Adrenal gland (tissue), 12 donors: ENCODE results near the gene LYRM1. TPM values are rescaled to one million over a fixed set of nuclear protein-coding genes. Genes with fewer than 3 reads are reported as not detected.
A peak's percentile ranks its signal among the peaks of the same experiment; 100 is the strongest.
"Not testable (repeated sequence)": the region's sequence is repeated elsewhere in the genome, so short reads cannot be mapped to it uniquely, and the experiment has no call there.

Experiments used
- DNase-seq, 7 donors: peaks; one replicate each; pipeline ENCODE4 v3.0.0-alpha.2; 2019 to 2020
- H3K27ac ChIP-seq, 5 donors: fragments of 200-600 bp; sonication (generic) in 4 of 5; 1 replicate in 3 of 5; 2 replicates in 2 of 5; pipeline versions ENCODE4 v1.5.1 to v1.8.0; 2016 to 2020; ENCODE audit warnings: mild to moderate bottlenecking in 1 of 5
- H3K27me3 ChIP-seq: fragments of 200-600 bp; 2 replicates; pipeline ENCODE4 v1.8.0; 2021
- H3K36me3 ChIP-seq, 2 donors: fragments of 200-600 bp; replicated peaks in 1 of 2; 1 replicate in 1 of 2; 2 replicates in 1 of 2; pipeline versions ENCODE4 v1.5.1 to v1.8.0; 2018 to 2022
- H3K4me1 ChIP-seq, 2 donors: fragments of 200-600 bp; replicated peaks in 1 of 2; 1 replicate in 1 of 2; 2 replicates in 1 of 2; pipeline versions ENCODE4 v1.5.1 to v1.8.0; 2018 to 2021
- H3K4me3 ChIP-seq, 4 donors: fragments of 200-600 bp; sonication (generic) in 3 of 4; one replicate each; pipeline ENCODE4 v1.5.1; 2016 to 2018
- H3K9me3 ChIP-seq, 3 donors: fragments of 200-600 bp; sonication (generic) in 1 of 3; replicated peaks in 1 of 3; 1 replicate in 2 of 3; 2 replicates in 1 of 3; pipeline versions ENCODE4 v1.5.1 to v1.8.0; 2016 to 2021
- CTCF ChIP-seq, 6 experiments: fragments of 450-650 bp in 4 of 6; fragments of 200-600 bp in 2 of 6; sonication (generic) in 1 of 6; IDR thresholded peaks; 1 replicate in 5 of 6; 2 replicates in 1 of 6; pipeline versions ENCODE4 v1.5.1 to v1.8.0; 2016 to 2021; ENCODE audit warnings: antibody characterized with exemption in 6 of 6, mild to moderate bottlenecking in 2 of 6, moderate library complexity in 1 of 6
- POLR2A ChIP-seq, 2 donors: fragments of 450-650 bp; IDR thresholded peaks; one replicate each; pipeline ENCODE4 v1.6.1; 2017; ENCODE audit warnings: antibody characterized with exemption in 2 of 2, mild to moderate bottlenecking in 2 of 2, moderate library complexity in 1 of 2
- WGBS, 4 donors: extraction: QIAGEN DNeasy Blood & Tissue Kit in 2 of 4; methylation state at CpG; one replicate each; pipeline versions ENCODE4 v1.1.5 to v1.1.7; 2013 to 2017; 5-methylcytosine and 5-hydroxymethylcytosine counted together
- intact Hi-C, 2 donors: fragments of 100-400 bp; cut with DNase I; formaldehyde crosslinking; loops; one replicate each; pipeline versions ENCODE4 v1.14.1 to v1.15.0; 2022 to 2023
- polyA plus RNA-seq, 3 donors: library from polyadenylated mRNA; stranded (reverse); fragments of 200-250 nt in 2 of 3; fragments of 350-450 nt in 1 of 3; fragmentation: Illumina TruSeq in 1 of 3; extraction: RNeasy Lipid Tissue Mini Kit (QIAGEN cat#74804) in 1 of 3; gene quantifications; one replicate each; pipeline ENCODE4 v1.2.3, GENCODE V29; 2013 to 2014
- total RNA-seq, 9 donors: library from RNA; depleted of rRNA in 4 of 9; stranded (reverse); fragments of >200 nt in 4 of 9; fragments of 120-200 nt in 1 of 9; fragmentation: NEBNext Ultra II Directional in 1 of 9; extraction: Animal tissue kit (Norgen Biotek cat#: 25700) in 1 of 9; gene quantifications; one replicate each; pipeline versions ENCODE4 v1.1.0 to v1.2.4, GENCODE V29; 2013 to 2023
- donor health status: healthy with polysubstance abuse.
- donor health status: Bipolar disorder and iron deficiency.
- donor health status: DM: yes; HTN: yes; CAD: no.
- donor health status: DM: no; HTN: no; CAD: no.
- donor health status: DM: no; HTN: no; CAD: no.
- donor health status: DM: yes; HTN: yes; CAD: no.

LYRM1 gene
- total and polyA plus RNA-seq, 12 donors = 18.0 to 74.0 (median 38.0) TPM

DNA sequence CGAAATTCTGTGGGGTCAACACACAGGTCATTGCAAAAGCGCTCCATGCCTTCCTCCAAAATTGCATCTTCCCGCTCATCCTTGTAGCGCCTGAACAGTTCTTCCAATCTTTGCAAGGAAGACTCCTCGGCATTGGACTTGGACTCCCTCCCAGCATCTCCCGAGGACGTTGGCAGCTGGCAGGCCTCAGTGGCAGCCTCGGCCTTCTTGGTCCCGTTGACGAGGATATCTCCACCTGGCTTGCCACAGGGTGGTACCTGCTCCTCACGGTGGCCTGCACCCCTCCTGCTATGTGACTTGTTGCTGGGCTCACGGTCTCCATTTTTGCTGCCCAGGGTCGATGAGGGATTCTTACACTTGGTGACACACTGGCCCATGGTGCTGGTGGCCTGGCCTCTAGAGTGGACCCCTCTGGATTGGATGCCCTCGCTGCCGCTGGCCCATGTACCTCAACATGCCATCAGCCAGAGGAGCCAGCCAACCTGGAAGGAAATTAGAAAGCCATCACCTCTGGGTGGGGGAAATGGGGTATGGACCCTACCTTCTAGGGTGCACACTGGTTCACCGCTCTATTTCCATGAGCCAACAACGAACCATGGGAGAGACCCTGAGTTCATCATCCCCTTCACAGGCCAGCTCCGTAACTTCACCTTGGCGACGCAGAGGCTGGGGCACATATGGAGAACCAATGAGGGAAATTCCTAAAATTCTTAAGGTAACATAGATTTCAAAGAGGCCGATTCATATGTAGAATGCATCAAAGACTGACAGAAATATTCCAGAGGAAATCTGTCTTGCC, 38.2 kb upstream of the LYRM1 start:
- TF ChIP-seq POLR2A (IDR thresholded peaks at IDR 0.05) (no peak), CTCF (IDR thresholded peaks at IDR 0.05) (no peak)
- no peaks in the 10 kb centered on the region for H3K9me3 ChIP-seq
- H3K4me3 ChIP-seq = no peak overlapping the region
- 95 to 97% (median 96%) methylated on average over 19 to 21 of the region's 21 CpGs for WGBS, 4 donors
- H3K36me3 ChIP-seq = peaks cover 0 to 34% of the 10 kb centered on the region in 2 donors
- DNase-seq = no peak
- H3K4me1 ChIP-seq = peaks cover 24 to 48% of the 10 kb centered on the region in 2 donors
- no peaks in the 10 kb centered on the region for H3K27me3 ChIP-seq
- intact Hi-C loops = no loop called here
- no peak overlapping the region for H3K27ac ChIP-seq

GRCh38 chr16:20864376-20864775, 36.2 kb upstream of the LYRM1 start:
- intact Hi-C loops, H3K27me3 ChIP-seq, H3K4me3 ChIP-seq, H3K9me3 ChIP-seq, H3K27ac ChIP-seq, DNase-seq: not testable (repeated sequence)
- Histone ChIP-seq H3K36me3 (peaks cover 0 to 30% of the 10 kb centered on the region in 2 donors), H3K4me1 (peaks cover 37 to 63% of the 10 kb centered on the region in 2 donors)
- 84 to 95% (median 90%) methylated on average over 6 of the region's 6 CpGs for WGBS, 4 donors

- H3K4me1 ChIP-seq = peaks cover 48 to 64% of the 10 kb centered on the region in 2 donors
- H3K27ac ChIP-seq = peak overlapping the region; percentile 50 to 85 (median 84)
- no peak for DNase-seq
- 64 to 69% (median 65%) methylated on average over 6 of the region's 6 CpGs for WGBS, 4 donors
- no peaks in the 10 kb centered on the region for H3K27me3 ChIP-seq
- TF ChIP-seq CTCF (IDR thresholded peaks at IDR 0.05) (no peak), POLR2A (IDR thresholded peaks at IDR 0.05) (no peak)
- peaks cover 0 to 18% of the 10 kb centered on the region in 2 donors for H3K36me3 ChIP-seq
- H3K4me3 ChIP-seq = no peak overlapping the region
- no peaks in the 10 kb centered on the region for H3K9me3 ChIP-seq
- intact Hi-C loops = no loop called here
These were observed 35.0 kb upstream of the LYRM1 start for GRCh38 chr16:20865420-20866131.

DNA sequence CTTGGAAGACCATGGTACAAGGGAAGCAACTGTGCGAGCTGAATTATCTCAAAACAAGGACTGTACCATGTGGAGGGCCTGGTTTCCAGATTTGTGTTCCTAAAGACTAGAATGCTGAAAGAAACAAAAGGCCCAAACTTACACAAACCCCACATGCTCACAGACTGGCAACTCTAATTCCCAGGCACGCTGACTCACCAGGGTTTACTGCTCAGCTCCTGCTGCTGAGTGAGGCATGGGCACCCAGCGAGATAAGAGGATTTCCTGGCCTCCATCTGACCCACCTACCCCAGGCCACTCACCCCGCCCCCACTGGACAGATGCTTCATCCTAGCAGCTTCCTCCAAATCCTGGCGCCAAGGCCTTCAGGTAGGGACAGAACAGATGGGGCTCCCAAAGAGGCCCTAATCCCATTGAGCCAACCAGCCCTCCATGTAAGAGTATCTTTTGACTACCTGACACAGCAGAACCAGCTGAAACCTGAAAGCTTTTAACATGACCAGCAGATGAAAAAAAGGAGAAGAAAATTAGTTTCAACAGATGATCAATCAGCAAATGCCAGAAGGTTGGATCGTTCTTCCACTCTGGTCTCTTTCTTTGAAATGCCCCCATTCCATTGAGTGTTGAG, 34.3 kb upstream of the LYRM1 start:
- peaks cover 0 to 11% of the 10 kb centered on the region in 2 donors for H3K36me3 ChIP-seq
- no peaks in the 10 kb centered on the region for H3K9me3 ChIP-seq
- H3K27ac ChIP-seq = peak overlapping the region; percentile 50 to 85 (median 84)
- intact Hi-C loops = no loop called here
- H3K4me3 ChIP-seq = no peak overlapping the region
- peak; percentile 78 to 94 (median 92) for DNase-seq
- H3K27me3 ChIP-seq = no peaks in the 10 kb centered on the region
- 26 to 44% (median 33%) methylated on average over 5 to 6 of the region's 6 CpGs for WGBS, 4 donors
- no peak for TF ChIP-seq CTCF (IDR thresholded peaks at IDR 0.05)
- TF ChIP-seq POLR2A (IDR thresholded peaks at IDR 0.05) = peak in 1 of 2 donors; percentile 27
- H3K4me1 ChIP-seq = peaks cover 54 to 71% of the 10 kb centered on the region in 2 donors
